Panc1 (cell line): ENCODE measurements around the gene SCN8A.

Experiments used
- TF ChIP-seq, protein P1 (sequence below): fragments of 450-650 bp; IDR thresholded peaks from 2 replicates; pipeline ENCODE4 v1.5.1; 2017; ENCODE audit warnings: mild to moderate bottlenecking
- TF ChIP-seq, protein P2 (sequence below), 2 experiments: IDR thresholded peaks; 2 replicates each; pipeline ENCODE4 v1.6.1; 2011 to 2012; ENCODE audit warnings: low read depth in 2 of 2, control low read depth in 1 of 2, low read length in 1 of 2, mild to moderate bottlenecking in 1 of 2, moderate library complexity in 1 of 2; ENCODE audit not compliant: insufficient read depth in 1 of 2

DNA sequence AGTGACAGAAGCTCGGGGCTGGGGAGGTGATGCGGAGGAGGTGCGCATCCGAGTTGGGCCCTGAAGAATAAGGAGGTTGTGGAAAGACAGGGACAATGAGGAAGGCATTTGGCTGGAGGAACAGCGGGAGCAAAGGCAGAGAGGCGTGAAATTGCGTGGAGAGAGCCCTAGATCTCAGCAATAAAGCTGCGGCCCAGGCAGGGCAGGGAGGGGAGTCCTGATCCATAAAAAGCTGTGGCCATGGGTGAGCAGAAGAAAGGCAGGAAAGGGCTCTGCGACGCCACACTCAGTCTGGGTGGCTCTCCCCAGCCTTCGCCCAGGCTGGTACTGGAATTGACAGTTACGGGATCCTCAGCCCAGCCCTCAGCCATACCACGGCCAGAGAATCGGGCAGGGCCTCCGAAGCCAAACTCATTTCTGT is 255.2 kb downstream of the SCN8A start:
- TF ChIP-seq, protein P1, sequence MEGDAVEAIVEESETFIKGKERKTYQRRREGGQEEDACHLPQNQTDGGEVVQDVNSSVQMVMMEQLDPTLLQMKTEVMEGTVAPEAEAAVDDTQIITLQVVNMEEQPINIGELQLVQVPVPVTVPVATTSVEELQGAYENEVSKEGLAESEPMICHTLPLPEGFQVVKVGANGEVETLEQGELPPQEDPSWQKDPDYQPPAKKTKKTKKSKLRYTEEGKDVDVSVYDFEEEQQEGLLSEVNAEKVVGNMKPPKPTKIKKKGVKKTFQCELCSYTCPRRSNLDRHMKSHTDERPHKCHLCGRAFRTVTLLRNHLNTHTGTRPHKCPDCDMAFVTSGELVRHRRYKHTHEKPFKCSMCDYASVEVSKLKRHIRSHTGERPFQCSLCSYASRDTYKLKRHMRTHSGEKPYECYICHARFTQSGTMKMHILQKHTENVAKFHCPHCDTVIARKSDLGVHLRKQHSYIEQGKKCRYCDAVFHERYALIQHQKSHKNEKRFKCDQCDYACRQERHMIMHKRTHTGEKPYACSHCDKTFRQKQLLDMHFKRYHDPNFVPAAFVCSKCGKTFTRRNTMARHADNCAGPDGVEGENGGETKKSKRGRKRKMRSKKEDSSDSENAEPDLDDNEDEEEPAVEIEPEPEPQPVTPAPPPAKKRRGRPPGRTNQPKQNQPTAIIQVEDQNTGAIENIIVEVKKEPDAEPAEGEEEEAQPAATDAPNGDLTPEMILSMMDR, result no peak
- TF ChIP-seq, protein P2, sequence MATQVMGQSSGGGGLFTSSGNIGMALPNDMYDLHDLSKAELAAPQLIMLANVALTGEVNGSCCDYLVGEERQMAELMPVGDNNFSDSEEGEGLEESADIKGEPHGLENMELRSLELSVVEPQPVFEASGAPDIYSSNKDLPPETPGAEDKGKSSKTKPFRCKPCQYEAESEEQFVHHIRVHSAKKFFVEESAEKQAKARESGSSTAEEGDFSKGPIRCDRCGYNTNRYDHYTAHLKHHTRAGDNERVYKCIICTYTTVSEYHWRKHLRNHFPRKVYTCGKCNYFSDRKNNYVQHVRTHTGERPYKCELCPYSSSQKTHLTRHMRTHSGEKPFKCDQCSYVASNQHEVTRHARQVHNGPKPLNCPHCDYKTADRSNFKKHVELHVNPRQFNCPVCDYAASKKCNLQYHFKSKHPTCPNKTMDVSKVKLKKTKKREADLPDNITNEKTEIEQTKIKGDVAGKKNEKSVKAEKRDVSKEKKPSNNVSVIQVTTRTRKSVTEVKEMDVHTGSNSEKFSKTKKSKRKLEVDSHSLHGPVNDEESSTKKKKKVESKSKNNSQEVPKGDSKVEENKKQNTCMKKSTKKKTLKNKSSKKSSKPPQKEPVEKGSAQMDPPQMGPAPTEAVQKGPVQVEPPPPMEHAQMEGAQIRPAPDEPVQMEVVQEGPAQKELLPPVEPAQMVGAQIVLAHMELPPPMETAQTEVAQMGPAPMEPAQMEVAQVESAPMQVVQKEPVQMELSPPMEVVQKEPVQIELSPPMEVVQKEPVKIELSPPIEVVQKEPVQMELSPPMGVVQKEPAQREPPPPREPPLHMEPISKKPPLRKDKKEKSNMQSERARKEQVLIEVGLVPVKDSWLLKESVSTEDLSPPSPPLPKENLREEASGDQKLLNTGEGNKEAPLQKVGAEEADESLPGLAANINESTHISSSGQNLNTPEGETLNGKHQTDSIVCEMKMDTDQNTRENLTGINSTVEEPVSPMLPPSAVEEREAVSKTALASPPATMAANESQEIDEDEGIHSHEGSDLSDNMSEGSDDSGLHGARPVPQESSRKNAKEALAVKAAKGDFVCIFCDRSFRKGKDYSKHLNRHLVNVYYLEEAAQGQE (IDR thresholded peaks at IDR 0.05; ENCODE audit: insufficient read depth in 1 of 2, low read depth in 2 of 2, low read length in 1 of 2), result no peak
